ENCODE results near the gene SLC45A2. TPM values are rescaled to one million over a fixed set of nuclear protein-coding genes. Genes with fewer than 3 reads are reported as not detected.

Gene SLC45A2
- total RNA-seq, 1 experiment from 2014 or later = 0.28 TPM

GRCh38 chr5:33936381-33937016 lies 48.0 kb downstream of the SLC45A2 start, which contains the start of gene RXFP3:
Gene RXFP3, plus strand, starts transcription at chr5:33936386. Its CDS starts 355 bp downstream, at chr5:33936741.
- TF ChIP-seq CTCF (conservative IDR thresholded peaks at IDR 0.05; ENCODE audit: low read depth, low read length) (no peak), EZH2 (IDR thresholded peaks at IDR 0.05; ENCODE audit: borderline replicate concordance, low read depth, low read length, poor library complexity, severe bottlenecking) (no peak)
- H3K9me3 ChIP-seq (ENCODE audit: low read depth, low read length, poor library complexity, severe bottlenecking) = no peaks in the 10 kb centered on the region
- BruUV-seq (replicated peaks) = no TSS peak
- peaks cover 62% of the 10 kb centered on the region for H3K27me3 ChIP-seq (replicated peaks; ENCODE audit: insufficient read depth, low read depth, low read length, poor library complexity)
- POLR2A ChIA-PET (ENCODE audit: low non-redundant PET) = no interaction called here
- intact Hi-C loops (cut with micrococcal nuclease; ENCODE audit: unreplicated experiment) = no loop called here
- H3K4me3 ChIP-seq (ENCODE audit: low read depth, low read length, poor library complexity, severe bottlenecking) = peak within 1 kb of the TSS; percentile 17
- H3K4me1 ChIP-seq (ENCODE audit: insufficient read depth, low read length, poor library complexity, severe bottlenecking) = no peaks in the 10 kb centered on the region
- no peak within 1 kb of the TSS for H3K27ac ChIP-seq (ENCODE audit: low read depth, low read length, poor library complexity, severe bottlenecking)
- H3K36me3 ChIP-seq (ENCODE audit: insufficient read depth, low read length, poor library complexity, severe bottlenecking) = no peaks in the 10 kb centered on the region
- CTCF ChIA-PET = interaction anchor here (1.8 to 2.4 kb wide), 3 partner anchors 33 to 501 kb away, joined by 8 to 15 read pairs (median 9); no protein-coding TSS in a partner anchor
- no peak for DNase-seq (ENCODE audit: low spot score)

DNA sequence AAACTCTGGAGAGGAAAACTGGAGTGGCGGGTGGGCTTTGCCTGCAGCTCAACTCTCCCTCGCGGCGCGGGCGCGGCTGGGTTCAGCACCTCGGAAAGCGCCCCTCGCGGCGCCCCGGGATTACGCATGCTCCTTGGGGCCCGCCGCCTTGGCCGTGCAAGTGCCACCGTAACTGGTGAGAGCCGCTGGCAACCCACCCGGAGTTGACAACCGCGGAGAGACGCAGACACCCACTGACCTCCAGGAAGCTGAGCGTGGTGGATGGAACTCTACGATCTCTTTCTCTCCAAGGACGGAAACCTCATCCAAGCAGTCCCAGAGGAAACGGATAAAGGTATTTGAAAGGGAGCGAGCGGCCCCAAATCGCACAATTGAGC lies 48.5 kb downstream of the SLC45A2 start:
- ChIA-PET POLR2A (ENCODE audit: low non-redundant PET) (no interaction called here), CTCF (interaction anchor here (0.6 to 2.4 kb wide), 6 partner anchors 34 to 500 kb away, joined by 3 to 24 read pairs (median 8); no protein-coding TSS in a partner anchor)
- H3K9me3 ChIP-seq (ENCODE audit: low read depth, low read length, poor library complexity, severe bottlenecking) = no peaks in the 10 kb centered on the region
- peak; percentile 78 for DNase-seq (ENCODE audit: low spot score)
- BruUV-seq (replicated peaks) = no TSS peak
- no peaks in the 10 kb centered on the region for H3K4me1 ChIP-seq (ENCODE audit: insufficient read depth, low read length, poor library complexity, severe bottlenecking)
- intact Hi-C loops (cut with micrococcal nuclease; ENCODE audit: unreplicated experiment) = no loop called here
- H3K27ac ChIP-seq (ENCODE audit: low read depth, low read length, poor library complexity, severe bottlenecking) = no peak overlapping the region
- no peak; the same call in 1 of the 2 replicates for TF ChIP-seq CTCF (conservative IDR thresholded peaks at IDR 0.05; ENCODE audit: low read depth, low read length)
- TF ChIP-seq EZH2 (IDR thresholded peaks at IDR 0.05; ENCODE audit: borderline replicate concordance, low read depth, low read length, poor library complexity, severe bottlenecking) = peak; percentile 25
- H3K36me3 ChIP-seq (ENCODE audit: insufficient read depth, low read length, poor library complexity, severe bottlenecking) = no peaks in the 10 kb centered on the region
- H3K4me3 ChIP-seq (ENCODE audit: low read depth, low read length, poor library complexity, severe bottlenecking) = peak overlapping the region; percentile 17
- H3K27me3 ChIP-seq (replicated peaks; ENCODE audit: insufficient read depth, low read depth, low read length, poor library complexity) = peaks cover 57% of the 10 kb centered on the region

DNA sequence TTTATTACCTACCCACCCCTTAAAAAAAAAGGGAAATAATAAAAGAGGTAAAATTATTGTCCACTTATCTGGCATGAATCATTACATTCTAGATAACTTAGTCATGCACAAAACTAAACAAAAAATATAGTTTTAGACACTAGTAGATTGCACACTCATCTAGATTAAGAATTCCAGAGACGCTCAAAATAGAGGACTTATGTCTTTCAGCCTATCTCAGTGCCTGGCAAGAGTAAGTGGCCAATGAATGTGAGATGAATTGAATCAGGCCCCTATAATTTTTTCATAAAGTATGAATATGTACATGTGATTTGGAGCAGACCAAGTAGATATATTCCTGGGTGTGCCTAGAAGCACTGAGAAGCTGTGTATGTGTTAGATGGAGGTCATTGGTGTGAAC lies 50.3 kb downstream of the SLC45A2 start:
- no TSS peak for BruUV-seq (replicated peaks)
- POLR2A ChIA-PET (ENCODE audit: low non-redundant PET) = no interaction called here

More for the DNA sequence above, 50.3 kb downstream of the SLC45A2 start:
- Histone ChIP-seq H3K36me3 (ENCODE audit: insufficient read depth, low read length, poor library complexity, severe bottlenecking) (no peaks in the 10 kb centered on the region), H3K4me3 (ENCODE audit: low read depth, low read length, poor library complexity, severe bottlenecking) (no peak overlapping the region), H3K9me3 (ENCODE audit: low read depth, low read length, poor library complexity, severe bottlenecking) (no peaks in the 10 kb centered on the region), H3K27me3 (replicated peaks; ENCODE audit: insufficient read depth, low read depth, low read length, poor library complexity) (peaks cover 39% of the 10 kb centered on the region), H3K4me1 (ENCODE audit: insufficient read depth, low read length, poor library complexity, severe bottlenecking) (no peaks in the 10 kb centered on the region), H3K27ac (ENCODE audit: low read depth, low read length, poor library complexity, severe bottlenecking) (no peak overlapping the region)
- DNase-seq (ENCODE audit: low spot score) = no peak
- CTCF ChIA-PET = interaction anchor here (0.7 to 2.4 kb wide), 4 partner anchors 199 to 498 kb away, joined by 3 to 24 read pairs (median 12); no protein-coding TSS in a partner anchor
- intact Hi-C loops (cut with micrococcal nuclease; ENCODE audit: unreplicated experiment) = loop anchor here (1.0 to 2.0 kb wide), 3 partner anchors 345 to 497 kb away; no protein-coding TSS in a partner anchor
- no peak for TF ChIP-seq EZH2 (IDR thresholded peaks at IDR 0.05; ENCODE audit: borderline replicate concordance, low read depth, low read length, poor library complexity, severe bottlenecking)
- TF ChIP-seq CTCF (conservative IDR thresholded peaks at IDR 0.05; ENCODE audit: low read depth, low read length) = no peak

Data from A673 (cell line).